Measurements from ENCODE around the gene TTBK1.

- TF ChIP-seq CTCF (IDR thresholded peaks at IDR 0.05; ENCODE audit: insufficient read depth, low read length) (no peak), POLR2AphosphoS5 (IDR thresholded peaks at IDR 0.05; ENCODE audit: low read depth) (no peak), REST (IDR thresholded peaks at IDR 0.05; ENCODE audit: insufficient replicate concordance, low read depth) (no peak), GABPA (IDR thresholded peaks at IDR 0.05; ENCODE audit: low read depth) (no peak)
Observed at GRCh38 chr6:43328528-43328927, 85.2 kb downstream of the TTBK1 start.
